Activated CD8-positive, alpha-beta T cell treated with anti-CD3 and anti-CD28 coated beads, Interleukin-2, amount 10 ng/mL, durations not matched to agents 7 days and 5 days (primary cell): ENCODE data around the gene PGK2. TPM values are rescaled to one million over a fixed set of nuclear protein-coding genes. Genes with fewer than 3 reads are reported as not detected.

Experiments
- ATAC-seq: fragments of 150-1000 bp; cut with Tn5 transposase; one replicate; pipeline ENCODE4 v1.10.0; 2021; ENCODE audit warnings: moderate library complexity
- CTCF ChIA-PET: fragments of 350-600 bp; sonication (Branson Sonifier 250); formaldehyde crosslinking; loops from one replicate; lab custom pipeline; 2021; ENCODE audit warnings: antibody characterized with exemption; lab: Charles Lee
- POLR2A ChIA-PET: fragments of 350-600 bp; sonication (Branson Sonifier 250); formaldehyde crosslinking; loops from one replicate; lab custom pipeline; 2021; ENCODE audit warnings: antibody characterized with exemption; lab: Charles Lee
- DNase-seq: peaks from one replicate; pipeline ENCODE4 v3.0.0-alpha.2; 2020
- H3K27ac Mint-ChIP-seq: one replicate; pipeline ENCODE4 v1.8.0; 2021; ENCODE audit warnings: mild to moderate bottlenecking, mixed read lengths
- H3K27me3 Mint-ChIP-seq: one replicate; pipeline ENCODE4 v1.8.0; 2021; ENCODE audit warnings: low read depth, mixed read lengths
- H3K36me3 Mint-ChIP-seq: one replicate; pipeline ENCODE4 v1.8.0; 2021; ENCODE audit warnings: low read depth, mixed read lengths
- H3K4me1 Mint-ChIP-seq: one replicate; pipeline ENCODE4 v1.8.0; 2021; ENCODE audit warnings: low read depth, mixed read lengths
- H3K4me3 Mint-ChIP-seq: one replicate; pipeline ENCODE4 v1.8.0; 2021; ENCODE audit warnings: mild to moderate bottlenecking, mixed read lengths
- H3K9me3 Mint-ChIP-seq: one replicate; pipeline ENCODE4 v1.8.0; 2022; ENCODE audit warnings: mixed read lengths; ENCODE audit not compliant: insufficient read depth
- total RNA-seq, 2 experiments: library from RNA; stranded (reverse); gene quantifications; one replicate each; pipeline ENCODE4 v1.2.3, GENCODE V29; 2021

The PGK2 gene
- total RNA-seq, 2 experiments from 2014 or later: not detected

DNA sequence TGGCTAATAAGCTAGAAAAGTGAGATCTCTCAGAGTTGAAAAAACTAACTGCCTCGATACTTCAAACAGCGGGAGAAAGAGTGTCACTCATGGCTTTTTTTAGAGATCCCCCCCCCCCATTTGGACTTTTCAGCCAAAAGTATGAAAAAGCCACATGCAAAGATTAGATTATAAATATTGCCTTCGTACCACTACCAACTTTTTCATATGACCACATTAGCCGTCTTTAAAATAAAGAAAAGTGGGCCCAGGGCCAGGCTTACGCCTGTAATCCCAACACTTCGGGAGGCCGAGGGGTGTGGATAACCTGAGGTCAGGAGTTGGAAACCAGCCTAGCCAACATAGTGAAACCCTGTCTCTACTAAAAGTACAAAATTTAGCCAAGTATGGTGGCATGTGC lies 4.4 kb downstream of the PGK2 start:
- Mint-ChIP-seq H3K27ac (no peak overlapping the region), H3K9me3 (peaks cover 5% of the 10 kb centered on the region), H3K4me1 (no peaks in the 10 kb centered on the region), H3K4me3 (no peak overlapping the region), H3K36me3 (no peaks in the 10 kb centered on the region), H3K27me3 (no peaks in the 10 kb centered on the region)
- ATAC-seq: no peak
- POLR2A ChIA-PET: no interaction called here
- DNase-seq: no peak
- CTCF ChIA-PET: no interaction called here

DNA sequence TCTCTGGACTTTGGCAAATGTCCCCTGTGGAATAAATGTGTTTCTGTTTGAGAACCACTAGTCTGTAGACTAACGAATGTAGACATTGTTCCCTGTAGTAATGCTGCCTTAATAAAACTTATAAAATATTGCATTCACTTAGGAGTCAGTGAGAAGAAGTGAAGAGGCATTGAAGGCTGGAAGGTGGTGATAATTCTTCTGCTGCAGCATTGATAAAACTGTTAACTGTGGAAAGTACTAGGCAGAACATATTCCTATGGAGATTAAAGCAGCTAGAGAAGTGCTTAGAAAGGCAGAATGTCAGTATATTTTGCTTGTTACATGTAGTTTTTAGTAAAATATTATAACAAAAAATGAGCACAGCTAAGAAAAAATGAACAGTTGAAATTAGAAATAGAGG lies 4.8 kb downstream of the PGK2 start:
- no peak overlapping the region for H3K4me3 Mint-ChIP-seq
- ATAC-seq: no peak
- ChIA-PET CTCF (no interaction called here), POLR2A (no interaction called here)
- H3K36me3 Mint-ChIP-seq: no peaks in the 10 kb centered on the region
- no peaks in the 10 kb centered on the region for H3K4me1 Mint-ChIP-seq
- no peak for DNase-seq
- no peaks in the 10 kb centered on the region for H3K27me3 Mint-ChIP-seq
- H3K27ac Mint-ChIP-seq: no peak overlapping the region
- H3K9me3 Mint-ChIP-seq: peaks cover 5% of the 10 kb centered on the region

DNA sequence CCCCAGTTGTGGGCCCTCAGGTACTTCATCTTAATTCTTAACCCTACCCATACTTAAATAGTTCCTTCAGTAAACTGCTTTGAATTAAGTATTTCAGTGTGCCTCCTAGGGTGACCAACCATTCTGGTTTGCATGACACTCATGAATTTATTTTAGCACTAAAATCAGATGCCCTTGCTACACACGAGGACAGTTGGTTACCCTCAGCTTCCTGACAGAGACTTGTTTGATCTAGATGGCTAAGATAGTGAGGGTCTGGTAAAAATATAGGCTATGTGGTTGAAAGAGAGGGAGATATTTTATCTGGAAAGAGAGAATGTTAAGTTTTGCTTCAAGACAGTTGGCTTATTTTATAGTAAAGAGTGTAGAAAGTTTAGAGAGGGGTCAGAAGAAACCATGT lies 10.6 kb downstream of the PGK2 start:
- no peak for DNase-seq
- ATAC-seq: no peak
- Mint-ChIP-seq H3K27ac (no peak overlapping the region), H3K36me3 (no peaks in the 10 kb centered on the region), H3K9me3 (no peaks in the 10 kb centered on the region), H3K4me3 (no peak overlapping the region), H3K27me3 (no peaks in the 10 kb centered on the region), H3K4me1 (no peaks in the 10 kb centered on the region)
- CTCF ChIA-PET: no interaction called here
- POLR2A ChIA-PET: no interaction called here

DNA sequence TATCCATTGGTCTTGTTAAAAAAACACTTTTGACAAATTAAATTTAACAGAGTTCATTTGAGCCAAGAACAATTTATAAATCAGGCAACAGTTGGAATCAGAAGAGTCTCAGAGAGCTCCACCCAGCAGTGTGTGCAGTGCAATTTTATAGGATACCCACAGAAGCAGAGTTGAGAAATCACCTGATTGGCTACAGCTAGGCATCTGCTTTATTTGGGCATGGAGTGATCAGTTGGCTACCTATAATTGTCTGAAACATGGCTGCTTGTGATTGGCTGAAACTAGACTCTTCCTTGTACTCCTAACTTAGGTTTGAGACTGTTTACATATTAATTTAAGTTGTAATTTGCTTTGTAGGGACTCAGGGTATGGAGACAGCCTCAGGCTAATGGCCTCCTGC lies 12.0 kb downstream of the PGK2 start:
- POLR2A ChIA-PET: no interaction called here
- Mint-ChIP-seq H3K4me1 (no peaks in the 10 kb centered on the region), H3K9me3 (no peaks in the 10 kb centered on the region), H3K27ac (no peak overlapping the region), H3K4me3 (no peak overlapping the region), H3K27me3 (no peaks in the 10 kb centered on the region), H3K36me3 (no peaks in the 10 kb centered on the region)
- ATAC-seq: no peak
- DNase-seq: no peak
- CTCF ChIA-PET: no interaction called here

DNA sequence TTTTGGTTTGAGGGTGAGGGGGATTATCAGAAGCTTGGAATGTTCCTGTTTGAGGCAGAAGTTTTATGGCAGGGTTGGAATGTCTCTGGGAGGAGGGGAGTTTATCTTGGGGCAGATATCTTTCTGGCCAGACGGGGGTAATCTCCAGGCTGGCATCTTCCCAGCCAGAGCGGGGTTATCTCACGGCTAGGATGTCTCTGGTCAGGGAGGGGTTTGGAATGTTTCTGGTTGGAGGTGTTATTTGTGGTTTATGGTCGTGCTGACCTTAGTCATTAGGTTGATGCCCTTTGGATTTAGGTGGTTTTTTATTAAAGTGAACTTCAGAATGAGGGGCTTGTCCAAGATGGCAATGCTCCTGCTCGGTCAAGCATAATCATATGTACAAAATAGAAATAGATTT lies 14.8 kb downstream of the PGK2 start:
- no peaks in the 10 kb centered on the region for H3K27me3 Mint-ChIP-seq
- no peaks in the 10 kb centered on the region for H3K9me3 Mint-ChIP-seq
- no peak overlapping the region for H3K27ac Mint-ChIP-seq
- CTCF ChIA-PET: no interaction called here
- no peak for ATAC-seq
- DNase-seq: no peak
- no peaks in the 10 kb centered on the region for H3K36me3 Mint-ChIP-seq
- POLR2A ChIA-PET: no interaction called here
- H3K4me3 Mint-ChIP-seq: no peak overlapping the region
- H3K4me1 Mint-ChIP-seq: no peaks in the 10 kb centered on the region

DNA sequence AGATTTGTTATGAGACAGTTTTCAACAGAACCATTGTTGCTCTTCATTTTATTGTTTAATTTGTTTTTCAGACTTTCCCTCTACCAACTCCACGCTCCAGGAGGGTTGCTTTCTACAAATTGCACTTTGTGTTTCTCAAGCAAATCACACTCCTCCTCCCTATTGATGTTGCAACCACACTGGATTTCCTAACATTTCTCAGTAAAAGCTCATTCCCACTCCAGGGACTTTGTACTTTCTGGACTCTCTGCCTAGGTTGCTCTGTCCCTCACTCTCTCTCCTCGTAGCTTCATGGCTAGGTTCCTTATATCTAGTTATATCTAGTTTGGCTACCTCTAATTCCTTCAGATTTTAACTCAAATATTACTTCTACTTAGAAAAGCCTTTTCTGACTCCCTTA lies 20.3 kb downstream of the PGK2 start:
- Mint-ChIP-seq H3K36me3 (no peaks in the 10 kb centered on the region), H3K4me1 (no peaks in the 10 kb centered on the region), H3K4me3 (no peak overlapping the region), H3K9me3 (no peaks in the 10 kb centered on the region), H3K27ac (no peak overlapping the region), H3K27me3 (no peaks in the 10 kb centered on the region)
- CTCF ChIA-PET: no interaction called here
- ATAC-seq (no peak), DNase-seq (no peak)
- POLR2A ChIA-PET: no interaction called here

DNA sequence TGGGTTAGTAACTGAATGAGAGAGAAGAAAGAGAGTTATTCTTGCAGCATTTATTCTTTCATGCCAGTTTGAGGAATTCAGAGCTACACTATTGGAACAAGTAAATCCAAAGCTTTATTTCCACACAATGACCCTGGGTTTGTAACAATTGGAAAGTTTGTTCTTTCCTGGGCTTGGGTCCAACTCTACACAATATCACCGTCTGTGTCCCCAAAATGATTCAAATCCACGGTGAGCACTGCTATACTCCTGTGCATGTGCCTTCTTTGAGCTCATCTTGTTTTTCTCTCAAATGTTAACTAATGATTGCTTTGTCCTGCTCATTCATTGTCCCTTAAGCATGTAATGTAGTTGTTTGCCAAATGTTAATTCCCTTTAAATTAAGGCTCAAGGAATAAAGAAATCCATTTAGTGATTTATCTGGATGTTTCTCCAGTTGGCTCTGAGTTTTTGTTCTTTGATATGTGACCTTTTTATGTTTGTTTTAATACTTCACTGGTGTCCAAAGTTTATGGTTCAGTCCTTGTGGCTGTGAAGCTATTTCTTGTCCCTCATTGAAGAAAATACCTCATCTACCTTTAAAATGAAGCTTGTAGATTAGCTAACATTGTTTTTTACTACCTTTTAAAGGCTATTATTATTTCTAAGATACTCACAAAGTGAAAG lies 22.4 kb downstream of the PGK2 start:
- no peak for ATAC-seq
- CTCF ChIA-PET: no interaction called here

DNA sequence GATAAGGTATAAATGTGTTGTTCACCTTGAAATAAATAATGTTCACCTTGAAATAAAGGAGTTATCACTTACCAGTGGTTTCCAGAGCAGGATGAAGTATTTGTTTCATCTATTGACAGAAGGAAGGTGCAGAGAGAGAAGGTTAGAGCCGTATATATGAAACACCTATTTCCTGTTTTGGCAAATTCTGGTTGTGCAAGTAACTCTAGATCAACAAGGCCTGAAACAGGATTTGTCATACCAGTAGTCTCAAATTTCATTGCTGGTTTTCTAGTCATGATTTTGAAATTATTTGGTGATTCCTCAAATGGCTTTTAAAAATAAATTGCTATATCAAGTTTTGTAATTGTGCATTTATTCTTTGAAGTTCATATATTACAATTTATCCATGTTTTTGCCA lies 42.8 kb downstream of the PGK2 start, which contains the start of gene CRISP3:
Gene CRISP3 (minus strand): TSS at position 130 of the 400 bp plus-strand sequence. CDS start 21 bp downstream, at position 109.
- CTCF ChIA-PET: no interaction called here
- no peaks in the 10 kb centered on the region for H3K4me1 Mint-ChIP-seq
- DNase-seq: no peak
- POLR2A ChIA-PET: no interaction called here
- no peak within 1 kb of the TSS for H3K27ac Mint-ChIP-seq
- no peaks in the 10 kb centered on the region for H3K9me3 Mint-ChIP-seq
- H3K4me3 Mint-ChIP-seq: no peak within 1 kb of the TSS
- H3K27me3 Mint-ChIP-seq: no peaks in the 10 kb centered on the region
- no peaks in the 10 kb centered on the region for H3K36me3 Mint-ChIP-seq
- no peak for ATAC-seq

More for the DNA sequence above, 22.4 kb downstream of the PGK2 start:
- POLR2A ChIA-PET: no interaction called here
- Mint-ChIP-seq H3K4me3 (no peak overlapping the region), H3K36me3 (no peaks in the 10 kb centered on the region), H3K9me3 (no peaks in the 10 kb centered on the region), H3K27me3 (no peaks in the 10 kb centered on the region), H3K4me1 (no peaks in the 10 kb centered on the region), H3K27ac (no peak overlapping the region)
- DNase-seq: no peak

DNA sequence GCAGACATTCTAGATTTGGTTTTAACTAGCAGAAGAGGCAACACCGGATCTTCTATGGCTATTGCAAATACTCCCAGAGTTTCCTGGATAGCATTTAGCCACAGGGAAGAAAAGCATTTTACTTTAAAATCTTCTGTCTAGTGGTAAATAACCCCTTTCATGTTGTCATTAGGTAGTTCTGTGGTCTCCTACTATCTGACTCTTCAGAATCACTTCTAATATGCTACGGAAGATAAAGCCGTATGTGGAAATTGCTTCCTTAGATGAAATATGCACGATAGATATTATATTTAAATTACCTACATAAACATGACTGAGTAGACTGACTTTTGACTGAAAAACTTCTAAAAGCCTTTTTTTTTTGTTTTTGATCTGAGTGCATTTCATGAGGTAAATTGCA lies 43.7 kb downstream of the PGK2 start:
- Mint-ChIP-seq H3K4me3 (no peak overlapping the region), H3K27ac (no peak overlapping the region), H3K36me3 (no peaks in the 10 kb centered on the region), H3K9me3 (no peaks in the 10 kb centered on the region), H3K27me3 (no peaks in the 10 kb centered on the region), H3K4me1 (no peaks in the 10 kb centered on the region)
- POLR2A ChIA-PET: no interaction called here
- DNase-seq (no peak), ATAC-seq (no peak)
- CTCF ChIA-PET: no interaction called here

DNA sequence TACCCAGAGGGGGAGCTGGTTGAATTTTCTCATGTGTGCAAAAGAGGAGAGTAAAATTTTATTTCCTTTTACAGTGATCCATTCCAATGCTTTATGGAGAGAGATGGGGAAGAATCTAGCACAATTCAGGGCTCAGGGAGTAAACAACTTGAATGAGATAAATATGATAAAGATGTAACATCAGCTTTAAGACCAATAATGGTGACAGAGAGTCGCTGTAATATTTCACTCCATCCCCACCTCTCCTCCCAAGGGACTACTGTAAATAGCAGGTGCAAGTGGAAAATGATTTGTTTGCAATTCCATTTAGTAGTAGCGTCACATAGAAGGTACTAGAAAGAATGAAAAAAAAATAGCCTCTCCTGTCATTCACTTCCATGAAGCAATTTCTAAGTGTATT lies 47.7 kb downstream of the PGK2 start:
- no peaks in the 10 kb centered on the region for H3K27me3 Mint-ChIP-seq
- ChIA-PET CTCF (no interaction called here), POLR2A (no interaction called here)
- ATAC-seq: no peak
- no peak overlapping the region for H3K27ac Mint-ChIP-seq
- no peak overlapping the region for H3K4me3 Mint-ChIP-seq
- H3K4me1 Mint-ChIP-seq: no peaks in the 10 kb centered on the region
- no peak for DNase-seq
- H3K9me3 Mint-ChIP-seq: no peaks in the 10 kb centered on the region
- H3K36me3 Mint-ChIP-seq: no peaks in the 10 kb centered on the region

DNA sequence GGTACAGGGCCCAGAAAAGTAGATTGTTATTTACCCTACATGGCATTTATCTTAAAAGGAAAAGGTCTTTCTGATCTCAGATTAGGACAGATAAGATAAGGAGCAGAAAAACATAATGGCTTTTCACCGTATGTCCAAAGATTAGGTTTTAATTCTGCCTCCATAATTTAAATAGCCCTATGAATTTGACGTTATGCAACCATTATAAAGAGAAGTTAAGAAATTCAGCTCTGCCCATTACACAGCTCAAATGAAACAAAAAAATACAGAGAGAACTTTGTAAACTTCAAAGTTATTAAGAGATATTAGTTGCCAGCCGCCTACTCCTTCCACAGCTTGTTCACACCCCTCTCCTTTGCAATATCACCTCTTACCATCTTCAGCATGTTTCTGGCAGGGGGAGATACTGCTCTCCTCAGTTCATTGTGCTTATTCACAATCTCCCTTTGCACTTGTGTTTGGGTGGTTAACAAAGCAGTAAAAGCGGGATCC lies 51.0 kb downstream of the PGK2 start:
- Mint-ChIP-seq H3K27ac (no peak overlapping the region), H3K9me3 (no peaks in the 10 kb centered on the region), H3K4me1 (no peaks in the 10 kb centered on the region), H3K36me3 (no peaks in the 10 kb centered on the region), H3K4me3 (no peak overlapping the region), H3K27me3 (no peaks in the 10 kb centered on the region)
- ChIA-PET CTCF (no interaction called here), POLR2A (no interaction called here)
- no peak for ATAC-seq
- no peak for DNase-seq
